Panc1 (cell line): ENCODE measurements around the gene SRP19. TPM values are rescaled to one million over a fixed set of nuclear protein-coding genes. Genes with fewer than 3 reads are reported as not detected.
"Not testable (repeated sequence)": the region's sequence is repeated elsewhere in the genome, so short reads cannot be mapped to it uniquely, and the experiment has no call there.

Experiments
- ATAC-seq: fragments of 200-7000 bp; cut with Tn5 transposase; 2 replicates; pipeline ENCODE4 v1.9.1; 2020; ENCODE audit warnings: mild to moderate bottlenecking, moderate library complexity
- BruUV-seq: library from RNA; stranded (reverse); fragments of 400-500 nt; replicated peaks from 2 replicates; lab custom pipeline; 2021; lab: Mats Ljungman, UMichigan
- CTCF ChIA-PET: fragments of 300-600 bp; sonication (Branson Sonifier 250); formaldehyde crosslinking; loops from one replicate; lab custom pipeline; 2022; ENCODE audit warnings: antibody characterized with exemption; lab: Charles Lee
- POLR2A ChIA-PET: fragments of 300-600 bp; sonication (Branson Sonifier 250); formaldehyde crosslinking; loops from one replicate; lab custom pipeline; 2022; ENCODE audit warnings: antibody characterized with exemption; lab: Charles Lee
- DNase-seq: peaks from one replicate; pipeline ENCODE4 v3.0.0-alpha.2; 2010; ENCODE audit warnings: low read depth, low spot score
- H3K27ac ChIP-seq: 2 replicates; pipeline ENCODE4 v1.5.1; 2011; ENCODE audit warnings: mild to moderate bottlenecking, low read length, inconsistent platforms
- H3K27me3 ChIP-seq: fragments of 200-500 bp; sonication (Bioruptor generic); 2 replicates; pipeline ENCODE4 v1.6.0; 2014; ENCODE audit warnings: low read length, inconsistent platforms; ENCODE audit not compliant: control insufficient read depth, insufficient read depth
- H3K36me3 ChIP-seq: fragments of 200-500 bp; sonication (Bioruptor generic); 2 replicates; pipeline ENCODE4 v1.5.1; 2014; ENCODE audit warnings: inconsistent platforms, mild to moderate bottlenecking, low read length, moderate library complexity; ENCODE audit not compliant: control insufficient read depth, insufficient read depth
- H3K4me1 ChIP-seq: 2 replicates; pipeline ENCODE4 v1.5.1; 2011; ENCODE audit warnings: inconsistent platforms, mild to moderate bottlenecking, low read length, moderate library complexity; ENCODE audit not compliant: control insufficient read depth, insufficient read depth
- H3K4me3 ChIP-seq, 2 experiments: 2 replicates each; pipeline ENCODE4 v1.5.1; 2011 to 2012; ENCODE audit warnings: low read depth in 2 of 2, low read length in 2 of 2, mild to moderate bottlenecking in 2 of 2, inconsistent platforms in 1 of 2, moderate library complexity in 1 of 2
- H3K9me3 ChIP-seq: fragments of 200-500 bp; sonication (Bioruptor generic); 2 replicates; pipeline ENCODE4 v1.5.1; 2014; ENCODE audit warnings: low read depth, mild to moderate bottlenecking, inconsistent platforms, low read length, moderate library complexity; ENCODE audit not compliant: control insufficient read depth, insufficient read depth
- CTCF ChIP-seq: fragments of 450-650 bp; IDR thresholded peaks from 2 replicates; pipeline ENCODE4 v1.5.1; 2017; ENCODE audit warnings: mild to moderate bottlenecking
- POLR2AphosphoS5 ChIP-seq: IDR thresholded peaks from 2 replicates; pipeline ENCODE4 v1.6.1; 2012; ENCODE audit warnings: mild to moderate bottlenecking, low read depth, low read length, moderate library complexity
- REST ChIP-seq, 2 experiments: IDR thresholded peaks; 2 replicates each; pipeline ENCODE4 v1.6.1; 2011 to 2012; ENCODE audit warnings: low read depth in 2 of 2, control low read depth in 1 of 2, low read length in 1 of 2, mild to moderate bottlenecking in 1 of 2, moderate library complexity in 1 of 2; ENCODE audit not compliant: insufficient read depth in 1 of 2
- SIN3A ChIP-seq: IDR thresholded peaks from 2 replicates; pipeline ENCODE4 v1.6.1; 2012; ENCODE audit warnings: low read depth, mild to moderate bottlenecking, low read length, moderate library complexity, borderline replicate concordance; ENCODE audit not compliant: insufficient read depth
- TCF7L2 ChIP-seq: IDR thresholded peaks from 2 replicates; pipeline ENCODE4 v1.6.1; 2011; ENCODE audit warnings: mild to moderate bottlenecking, low read depth, low read length, inconsistent platforms
- in situ Hi-C: cut with HindIII; loops from 2 replicates; pipeline ENCODE4 v1.10.0; 2016; ENCODE audit warnings: low sequenced_read_pairs, low pct_unique_long_range_greater_than_20kb
- intact Hi-C: fragments of 100-400 bp; cut with micrococcal nuclease; formaldehyde crosslinking; loops from one replicate; pipeline ENCODE4 v1.10.0; 2022; ENCODE audit not compliant: unreplicated experiment
- total RNA-seq: library from RNA; stranded (reverse); gene quantifications from one replicate; pipeline ENCODE4 v1.2.1, GENCODE V29; 2021; ENCODE audit not compliant: unreplicated experiment

Gene SRP19
- total RNA-seq, 1 experiment from 2014 or later = 55.8 TPM

- ATAC-seq = no peak
- no peaks in the 10 kb centered on the region for H3K27me3 ChIP-seq
- in situ Hi-C loops = no loop called here
- intact Hi-C loops = no loop called here
- no peak for DNase-seq
- TF ChIP-seq REST (IDR thresholded peaks at IDR 0.05; ENCODE audit: insufficient read depth in 1 of 2, low read depth in 2 of 2, low read length in 1 of 2) (no peak), SIN3A (no peak), TCF7L2 (no peak), CTCF (no peak), POLR2AphosphoS5 (no peak)
- BruUV-seq = no TSS peak
- H3K4me3 ChIP-seq = no peak overlapping the region
- H3K36me3 ChIP-seq = peaks cover 14% of the 10 kb centered on the region
- CTCF ChIA-PET = no interaction called here
- no peak overlapping the region for H3K27ac ChIP-seq
- no peaks in the 10 kb centered on the region for H3K9me3 ChIP-seq
- POLR2A ChIA-PET = no interaction called here
- no peaks in the 10 kb centered on the region for H3K4me1 ChIP-seq
Measured at GRCh38 chr5:112886975-112887374, 25.9 kb downstream of the SRP19 start.

GRCh38 chr5:112892066-112892465, 31.0 kb downstream of the SRP19 start:
- H3K4me3 ChIP-seq, CTCF ChIA-PET, intact Hi-C loops, BruUV-seq, H3K27me3 ChIP-seq, ATAC-seq, H3K4me1 ChIP-seq, in situ Hi-C loops, DNase-seq, H3K27ac ChIP-seq, H3K9me3 ChIP-seq, H3K36me3 ChIP-seq, POLR2A ChIA-PET: not testable (repeated sequence)

GRCh38 chr5:112892776-112893175, 31.7 kb downstream of the SRP19 start:
- no peaks in the 10 kb centered on the region for H3K4me1 ChIP-seq
- H3K9me3 ChIP-seq = no peaks in the 10 kb centered on the region
- no peak for ATAC-seq
- no peak overlapping the region for H3K27ac ChIP-seq
- no TSS peak for BruUV-seq
- ChIA-PET POLR2A (no interaction called here), CTCF (no interaction called here)
- H3K36me3 ChIP-seq = peaks cover 6% of the 10 kb centered on the region; the same call in 1 of the 2 replicates
- TF ChIP-seq TCF7L2 (no peak), REST (IDR thresholded peaks at IDR 0.05; ENCODE audit: insufficient read depth in 1 of 2, low read depth in 2 of 2, low read length in 1 of 2) (no peak), SIN3A (no peak), CTCF (no peak), POLR2AphosphoS5 (no peak)
- no peak overlapping the region for H3K4me3 ChIP-seq
- in situ Hi-C loops = no loop called here
- no peak for DNase-seq
- H3K27me3 ChIP-seq = no peaks in the 10 kb centered on the region
- intact Hi-C loops = no loop called here
